Measurements from ENCODE around the gene PCED1A.

DNA sequence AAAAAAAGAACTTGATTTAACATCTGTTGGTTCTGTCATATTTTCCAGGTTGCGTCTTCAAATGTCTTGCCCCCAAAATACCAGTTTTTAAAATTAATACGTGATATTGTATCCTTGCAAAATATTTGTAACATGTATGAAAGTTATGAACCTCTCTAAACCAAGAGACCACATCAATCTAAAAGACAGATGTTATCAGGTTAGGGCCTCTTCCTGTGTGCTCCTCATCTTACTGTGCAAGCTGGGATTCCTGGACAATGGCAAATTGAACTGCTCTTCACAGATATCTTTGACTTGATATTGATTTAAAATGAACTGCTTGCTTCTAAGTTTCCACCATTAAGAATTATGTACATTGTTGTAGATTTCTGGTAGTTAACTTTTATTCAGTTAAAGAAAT, 14.7 kb downstream of the PCED1A start:
- no peak for TF ChIP-seq POLR2A (IDR thresholded peaks at IDR 0.05; ENCODE audit: low read depth, low read length)
- no peak for TF ChIP-seq POLR2AphosphoS5 (IDR thresholded peaks at IDR 0.05; ENCODE audit: low read depth, low read length)
